OCI-M2 (cell line): ENCODE measurements around the gene THAP7.
"Not testable (repeated sequence)": the region's sequence is repeated elsewhere in the genome, so short reads cannot be mapped to it uniquely, and the experiment has no call there.

Experiments used
- DNase-seq: peaks from one replicate; lab custom pipeline; 2025; ENCODE audit not compliant: unreplicated experiment; lab: John Stamatoyannopoulos, UW

The THAP7 gene, protein sequence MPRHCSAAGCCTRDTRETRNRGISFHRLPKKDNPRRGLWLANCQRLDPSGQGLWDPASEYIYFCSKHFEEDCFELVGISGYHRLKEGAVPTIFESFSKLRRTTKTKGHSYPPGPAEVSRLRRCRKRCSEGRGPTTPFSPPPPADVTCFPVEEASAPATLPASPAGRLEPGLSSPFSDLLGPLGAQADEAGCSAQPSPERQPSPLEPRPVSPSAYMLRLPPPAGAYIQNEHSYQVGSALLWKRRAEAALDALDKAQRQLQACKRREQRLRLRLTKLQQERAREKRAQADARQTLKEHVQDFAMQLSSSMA

DNA sequence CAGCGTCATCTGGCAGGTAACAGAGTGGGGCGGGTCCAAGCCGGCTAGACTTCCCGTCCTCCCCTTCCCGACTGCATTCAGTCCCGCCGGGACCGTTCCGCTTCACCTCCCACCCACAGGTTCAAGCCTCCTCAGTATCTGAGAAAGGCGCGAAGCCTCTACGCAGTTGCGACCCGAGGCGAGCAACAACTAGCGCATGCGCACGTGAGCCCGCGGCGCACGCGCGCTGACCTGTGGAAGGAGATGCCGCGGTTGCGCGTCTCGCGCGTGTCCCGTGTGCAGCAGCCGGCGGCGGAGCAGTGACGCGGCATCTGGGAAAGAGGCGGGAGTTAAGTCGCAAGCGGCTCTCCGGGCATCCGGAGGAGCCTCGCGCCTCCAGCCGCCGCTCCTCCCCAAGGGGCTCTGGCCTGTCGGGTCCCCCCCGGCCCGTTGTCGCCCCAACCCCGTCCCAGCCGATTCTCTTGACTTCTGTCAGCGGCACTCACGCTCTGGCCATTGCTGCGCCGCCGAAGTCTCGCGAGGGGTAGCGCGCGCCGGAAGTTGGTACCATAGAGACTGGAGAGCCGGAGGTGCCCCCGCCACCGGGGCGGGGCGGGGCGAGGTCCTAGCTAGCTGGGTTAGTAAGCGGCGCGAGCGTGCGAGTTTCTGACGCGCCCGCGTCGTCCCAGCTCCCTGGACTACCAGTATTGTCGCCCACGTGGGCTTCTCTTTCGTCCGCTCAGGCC is at the start of gene THAP7:
THAP7 (minus strand) TSS at position 518 of the 725 bp plus-strand sequence; CDS start at position 311, 207 bp downstream.
- peak; percentile 70 for DNase-seq

DNA sequence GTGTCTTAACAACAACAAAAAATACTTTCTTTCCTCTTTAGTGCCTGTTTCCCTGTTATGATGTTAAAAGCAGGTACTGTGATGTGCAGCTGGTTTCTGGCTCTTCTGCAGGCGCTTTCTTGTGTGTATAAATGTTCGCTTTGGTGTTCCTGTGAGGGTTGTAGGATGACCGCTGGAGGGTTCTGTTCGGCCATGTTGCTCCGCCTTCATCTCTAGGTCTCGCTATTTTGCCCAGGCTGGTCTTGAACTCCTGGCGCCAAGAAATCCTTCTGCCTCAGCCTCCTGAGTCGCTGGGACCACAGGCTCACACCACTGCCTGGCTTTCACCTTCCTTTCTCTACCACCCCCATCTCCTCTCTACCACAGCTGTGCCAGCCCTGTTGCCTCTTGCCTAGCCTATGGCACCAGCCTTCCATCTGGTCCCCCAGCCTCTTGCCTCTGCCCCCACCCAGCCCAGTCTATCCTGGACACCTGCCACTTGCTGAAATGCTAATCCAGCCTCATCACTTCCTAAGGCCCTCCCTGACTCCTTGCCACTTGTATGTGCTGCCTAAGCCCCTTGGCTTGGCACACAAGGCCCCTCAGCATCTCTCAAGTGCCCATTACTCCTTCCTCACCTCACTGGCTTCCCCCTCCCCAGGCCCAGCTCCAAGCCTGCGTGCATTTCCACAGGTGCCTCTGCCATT is 49.4 kb upstream of the THAP7 start:
- DNase-seq: no peak

DNA sequence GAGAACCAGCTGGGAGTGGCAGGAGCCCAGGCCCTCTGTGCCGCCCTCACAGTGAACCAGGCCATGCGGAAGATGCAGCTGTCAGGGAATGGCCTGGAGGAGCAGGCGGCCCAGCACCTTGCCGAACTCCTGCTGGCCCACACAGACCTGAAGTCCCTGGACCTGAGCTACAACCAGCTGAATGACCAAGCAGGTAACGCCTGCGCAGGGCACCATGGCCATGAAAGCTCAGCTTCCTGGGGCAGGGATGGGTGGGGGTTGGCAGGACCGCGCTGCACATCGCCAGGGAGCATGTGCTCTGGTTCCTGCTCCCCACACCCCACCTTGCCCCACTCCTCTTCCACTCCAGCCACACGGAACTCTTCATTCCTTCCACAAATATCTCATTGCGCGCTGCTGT is 47.0 kb upstream of the THAP7 start:
- not testable (repeated sequence) for DNase-seq

DNA sequence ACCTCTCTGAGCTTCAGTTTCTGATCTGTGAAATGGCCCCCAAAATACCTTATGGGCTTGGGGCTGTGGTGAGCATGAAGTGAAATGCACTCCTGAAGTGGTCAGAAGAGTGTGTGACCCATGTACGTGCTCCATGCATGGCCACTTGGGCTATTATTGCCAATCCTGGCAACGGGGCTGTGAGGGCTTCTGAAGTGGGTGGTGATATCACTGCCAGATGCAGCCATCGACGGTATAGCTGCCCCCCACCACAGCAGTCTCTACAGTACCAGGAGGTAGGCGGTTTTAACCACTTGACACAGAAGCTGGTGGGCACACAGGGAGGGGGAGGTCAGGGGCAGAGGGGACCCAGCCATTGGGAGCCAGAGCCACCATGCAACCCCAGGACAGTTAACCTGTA is 46.5 kb upstream of the THAP7 start:
- DNase-seq: not testable (repeated sequence)

DNA sequence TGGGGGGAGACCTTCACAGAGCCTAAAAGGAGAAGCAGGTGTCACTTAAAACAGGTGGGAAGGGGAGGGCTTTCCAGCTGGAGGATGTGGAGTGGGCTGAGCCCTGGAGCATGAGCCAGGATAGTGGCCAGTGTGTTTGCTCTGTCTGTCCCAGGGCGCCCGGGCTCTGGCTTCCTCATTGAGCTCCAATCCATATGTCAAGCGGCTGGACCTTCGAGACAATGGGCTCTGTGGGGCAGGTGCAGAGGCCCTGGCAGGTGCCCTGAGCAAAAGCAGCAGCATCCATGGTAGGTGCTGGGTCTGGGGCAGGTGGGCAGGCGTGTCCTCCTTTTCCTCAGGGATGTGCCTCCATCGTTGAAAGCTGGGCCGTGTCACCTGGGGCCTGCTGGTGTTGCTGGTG is 45.8 kb upstream of the THAP7 start:
- DNase-seq: no peak

DNA sequence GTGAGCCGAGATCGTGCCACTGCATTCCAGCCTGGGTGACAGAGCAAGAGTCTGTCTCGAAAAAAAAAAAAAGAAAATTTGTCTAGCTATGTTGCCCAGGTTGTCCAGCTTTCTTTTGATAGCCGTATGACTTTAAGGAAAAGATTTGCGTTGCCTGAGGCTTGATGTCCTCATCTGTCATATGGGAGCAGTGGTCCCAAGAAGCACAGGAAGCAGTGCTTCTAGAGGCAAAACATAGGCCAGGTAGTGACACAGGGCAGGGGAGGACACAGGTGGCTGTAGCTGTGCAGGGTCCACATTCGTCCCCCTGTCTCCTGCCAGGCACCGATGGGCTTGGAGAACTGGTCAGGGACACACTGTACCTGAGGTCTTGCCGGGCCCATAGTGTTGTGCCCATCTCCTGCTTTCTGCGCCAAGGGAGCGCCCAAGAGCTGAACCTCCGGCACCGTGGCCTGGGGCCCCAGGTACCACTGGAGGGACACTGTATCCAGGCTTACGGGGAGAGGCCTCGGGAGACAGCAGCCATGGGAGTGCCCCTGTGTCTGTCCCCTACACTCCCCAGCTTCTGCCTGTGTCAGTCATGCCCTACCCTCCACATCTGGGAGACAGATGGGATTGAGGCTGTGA is 45.2 kb upstream of the THAP7 start:
- DNase-seq: no peak

DNA sequence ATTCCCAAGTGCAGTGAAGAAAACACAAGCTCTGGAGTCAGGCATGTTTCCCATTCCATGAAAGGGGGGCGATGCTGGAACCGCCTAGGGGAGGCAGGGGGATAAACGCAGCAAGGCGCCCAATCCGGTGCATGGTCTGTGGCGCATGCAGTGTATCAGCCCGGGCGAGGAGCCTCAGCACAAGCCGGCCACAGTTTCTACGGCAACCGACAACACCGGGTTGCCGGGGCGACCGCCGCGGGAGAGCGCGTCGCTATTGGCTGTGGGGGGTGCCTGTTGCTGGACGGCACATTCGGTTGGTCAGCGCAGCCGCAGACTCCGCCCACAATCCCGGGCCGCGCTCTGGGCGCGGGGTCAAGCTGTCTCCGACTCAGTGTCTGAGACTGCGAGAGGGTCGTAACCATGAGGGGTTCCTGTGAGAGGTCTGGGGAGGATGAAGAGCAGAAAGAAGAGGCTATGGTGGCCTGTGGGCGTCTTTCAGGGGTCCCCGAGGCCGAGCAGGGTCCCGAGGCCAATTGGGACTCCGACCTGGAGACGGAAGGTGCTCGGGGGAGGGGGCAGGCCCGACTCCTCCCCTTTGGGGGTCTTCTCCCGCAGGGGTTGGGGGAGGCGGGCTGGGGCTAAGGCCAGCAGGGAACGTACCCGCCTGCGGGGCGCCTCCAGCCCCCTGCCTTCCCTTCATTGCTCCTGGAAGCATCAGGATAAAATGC is 43.8 kb upstream of the THAP7 start, which contains the start of gene LRRC74B:
LRRC74B (plus strand) TSS at position 362 of the 710 bp plus-strand sequence; CDS start at position 403, 41 bp downstream.
- no peak for DNase-seq

DNA sequence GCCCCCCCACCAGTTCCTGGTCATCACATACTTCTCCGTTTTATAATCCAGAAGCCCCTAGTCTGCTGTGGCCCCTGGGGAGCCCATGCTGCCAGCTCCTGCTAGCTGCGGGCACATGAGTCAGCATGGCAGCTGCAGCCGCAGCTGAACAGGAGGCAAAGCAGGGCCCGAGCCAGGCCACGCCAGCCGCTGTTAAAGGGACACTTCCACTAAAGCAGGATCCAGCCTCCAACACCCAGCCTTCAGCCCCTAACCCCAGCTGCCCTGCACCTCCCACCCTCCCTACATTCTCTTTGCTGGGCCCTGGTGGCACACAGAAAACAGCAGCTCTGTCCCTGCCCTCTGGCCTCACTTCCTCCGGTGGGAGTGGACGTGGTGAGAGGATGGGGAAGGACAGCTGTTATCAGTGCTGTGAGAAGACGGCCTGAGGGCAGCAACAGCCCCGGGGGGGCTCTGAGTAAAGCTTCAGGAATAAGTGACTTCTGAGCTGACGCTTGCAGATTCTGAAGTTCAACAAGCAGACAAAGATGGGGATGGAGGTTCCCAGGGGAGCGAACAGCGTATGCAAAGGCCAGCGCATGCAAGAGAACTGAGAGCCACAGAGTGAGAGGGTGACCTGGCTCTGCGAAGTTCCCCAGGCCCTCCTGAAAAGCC is 43.1 kb upstream of the THAP7 start:
- no peak for DNase-seq

DNA sequence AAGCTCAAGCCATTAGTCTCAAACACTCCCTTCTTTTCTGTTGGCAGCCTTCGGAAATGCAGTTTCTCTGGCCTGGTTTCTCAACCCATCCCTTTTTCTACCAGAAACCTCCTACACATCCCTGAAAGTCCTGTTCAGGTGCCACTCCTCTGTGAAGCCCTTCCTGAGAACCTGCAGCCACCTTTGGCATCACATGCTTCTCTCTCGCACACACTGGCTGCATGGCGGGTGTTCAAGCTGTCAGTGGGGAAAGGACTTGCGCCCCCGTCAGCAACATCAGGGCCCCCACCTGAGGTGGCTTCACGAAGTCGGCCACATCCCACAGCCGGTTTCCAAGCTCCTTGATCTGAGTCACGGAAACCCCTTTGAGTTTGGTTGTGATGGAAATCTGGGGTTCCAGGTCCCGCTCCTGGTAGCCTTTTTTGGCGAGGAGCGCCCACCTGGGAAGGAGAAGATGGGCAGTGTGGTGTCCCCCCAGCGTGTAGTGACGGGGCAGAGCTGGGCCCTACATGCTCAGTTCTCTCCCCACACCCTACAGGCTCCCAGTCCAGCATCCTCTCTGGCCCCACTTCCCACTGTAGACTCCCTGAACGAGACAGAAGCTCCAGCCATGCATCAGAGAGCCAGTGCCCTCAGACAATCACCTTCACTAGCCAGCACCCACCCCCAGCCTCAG is 42.1 kb upstream of the THAP7 start:
- no peak for DNase-seq

DNA sequence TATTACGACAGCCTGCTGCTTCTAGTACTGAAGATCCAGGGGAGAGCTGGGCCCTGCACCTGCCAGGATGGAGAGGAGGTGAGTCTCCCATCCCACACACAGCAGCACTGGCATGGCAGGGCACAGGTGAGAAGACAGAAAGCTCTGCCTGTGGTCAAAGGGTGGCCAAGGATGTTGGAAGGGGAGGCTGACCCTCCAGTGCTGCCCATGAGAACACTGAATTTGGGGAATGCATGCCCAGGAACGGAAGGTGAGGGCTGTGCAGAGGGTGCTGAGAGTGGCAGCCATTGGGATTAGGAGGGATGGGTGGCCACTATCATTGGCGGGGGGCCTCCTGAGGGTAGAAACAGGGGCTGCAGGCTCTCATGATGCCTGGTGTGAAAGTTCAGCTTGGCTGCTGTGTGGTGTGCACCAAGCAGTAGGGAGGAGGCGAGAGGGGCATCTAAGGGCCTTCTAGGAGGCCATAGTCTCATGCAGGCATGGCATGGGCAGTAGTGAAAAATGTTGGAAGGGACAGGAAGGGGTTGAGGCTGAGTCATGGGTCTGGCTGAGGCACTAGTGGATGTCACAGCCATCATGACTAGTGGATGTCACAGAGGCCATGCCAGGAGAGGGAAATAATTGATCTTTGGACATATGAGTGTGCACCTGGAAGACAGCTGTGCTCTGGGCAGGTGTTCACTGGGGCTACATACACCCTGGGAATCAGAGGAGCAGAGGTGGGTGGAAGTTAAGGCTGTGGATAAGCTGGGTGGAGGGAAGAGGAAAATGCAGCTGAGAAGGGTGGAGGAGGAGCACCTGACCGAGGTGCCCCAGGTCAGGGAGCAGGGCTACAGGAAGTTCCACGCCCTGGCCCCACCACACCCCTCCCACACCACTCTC is 41.3 kb upstream of the THAP7 start:
- DNase-seq: no peak

DNA sequence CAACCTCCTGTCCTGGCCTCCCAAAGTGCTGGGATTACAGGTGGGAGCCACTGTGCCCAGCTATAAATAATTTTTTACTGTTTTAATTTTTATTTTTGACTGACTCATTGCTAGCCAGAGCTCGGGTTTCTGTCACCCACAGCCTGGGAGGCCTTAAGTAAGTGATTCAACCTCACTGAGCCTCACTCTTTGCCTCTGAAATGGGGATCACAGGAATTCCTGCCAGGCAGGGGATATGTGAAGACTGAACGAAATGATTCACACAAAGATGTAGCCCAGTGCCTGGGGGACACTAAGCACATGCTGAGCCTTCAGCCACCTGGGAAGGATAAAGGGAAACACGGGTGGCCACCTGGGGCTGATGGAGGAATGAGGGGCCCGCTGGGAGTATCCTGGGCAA is 40.0 kb upstream of the THAP7 start:
- no peak for DNase-seq

DNA sequence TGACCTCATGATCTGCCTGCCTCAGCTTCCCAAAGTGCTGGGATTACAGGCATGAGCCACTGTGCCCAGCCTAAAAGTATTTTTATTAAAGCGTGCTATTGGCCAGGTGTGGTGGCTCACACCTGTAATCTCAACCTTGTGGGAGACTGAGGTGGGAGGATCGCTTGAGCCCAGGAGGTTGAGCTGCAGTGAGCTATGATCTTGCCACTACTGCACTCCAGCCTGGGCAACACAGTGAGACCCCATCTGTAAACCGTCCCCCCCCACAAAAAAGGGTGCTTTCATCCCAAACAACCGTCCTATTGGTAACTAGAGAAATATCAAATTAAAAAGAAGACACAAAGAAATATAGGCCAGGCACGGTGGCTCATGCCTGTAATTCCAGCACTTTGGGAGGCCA is 37.2 kb upstream of the THAP7 start:
- not testable (repeated sequence) for DNase-seq

DNA sequence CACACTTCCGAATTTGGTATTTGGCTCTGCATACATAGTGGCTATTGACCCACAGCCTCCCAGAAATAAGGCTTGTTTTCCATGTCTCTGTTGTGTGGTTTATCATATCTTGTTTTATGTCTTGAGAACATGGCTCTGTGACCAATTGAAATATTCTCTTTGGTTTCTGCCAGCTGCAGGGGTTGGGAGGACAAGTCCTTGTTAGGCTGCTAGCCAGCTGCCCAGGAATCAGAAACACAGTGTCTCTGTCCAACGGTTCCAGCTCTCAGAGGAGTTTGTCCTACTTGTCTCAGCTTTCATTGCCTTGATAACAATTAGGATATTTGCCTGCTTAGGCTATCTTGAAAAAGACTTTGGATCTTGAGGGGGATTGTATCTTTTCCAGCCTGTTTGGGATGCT is 36.5 kb upstream of the THAP7 start:
- DNase-seq: no peak

DNA sequence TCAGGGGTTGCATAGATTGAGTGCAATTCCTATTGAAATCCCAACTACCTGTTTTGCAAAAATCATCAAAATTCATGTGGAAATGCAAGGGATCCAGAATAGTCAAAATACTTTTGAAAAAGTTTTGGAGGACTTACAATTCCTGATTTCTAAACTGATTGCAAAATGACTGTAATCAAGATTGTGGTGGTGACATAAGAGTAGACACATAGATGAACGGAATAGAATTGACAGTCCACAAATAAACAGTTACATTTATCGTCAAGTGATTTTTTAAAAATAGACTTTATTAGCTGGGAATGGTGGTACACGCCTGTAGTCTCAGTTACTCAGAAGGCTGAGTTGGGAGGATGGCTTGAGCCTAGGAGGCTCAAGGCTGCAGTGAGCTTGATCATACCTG is 33.1 kb upstream of the THAP7 start:
- no peak for DNase-seq

DNA sequence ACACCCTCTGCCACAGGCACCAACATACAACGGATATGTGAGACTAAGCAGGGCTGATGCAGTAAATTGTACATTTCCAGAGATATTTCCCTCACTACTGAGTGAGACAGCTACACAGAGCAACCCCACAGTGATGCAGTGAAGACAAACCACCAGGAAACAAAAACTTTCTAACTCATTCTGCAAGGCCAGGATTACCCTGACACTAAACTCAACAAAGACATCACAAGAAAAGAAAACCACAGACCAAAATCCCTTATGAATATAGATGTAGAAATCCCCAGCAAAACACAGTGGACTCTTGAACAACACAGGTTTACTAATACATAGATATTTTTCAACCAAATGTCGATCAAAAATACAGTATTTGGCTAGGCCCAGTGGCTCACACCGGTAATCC is 32.0 kb upstream of the THAP7 start:
- DNase-seq: no peak

DNA sequence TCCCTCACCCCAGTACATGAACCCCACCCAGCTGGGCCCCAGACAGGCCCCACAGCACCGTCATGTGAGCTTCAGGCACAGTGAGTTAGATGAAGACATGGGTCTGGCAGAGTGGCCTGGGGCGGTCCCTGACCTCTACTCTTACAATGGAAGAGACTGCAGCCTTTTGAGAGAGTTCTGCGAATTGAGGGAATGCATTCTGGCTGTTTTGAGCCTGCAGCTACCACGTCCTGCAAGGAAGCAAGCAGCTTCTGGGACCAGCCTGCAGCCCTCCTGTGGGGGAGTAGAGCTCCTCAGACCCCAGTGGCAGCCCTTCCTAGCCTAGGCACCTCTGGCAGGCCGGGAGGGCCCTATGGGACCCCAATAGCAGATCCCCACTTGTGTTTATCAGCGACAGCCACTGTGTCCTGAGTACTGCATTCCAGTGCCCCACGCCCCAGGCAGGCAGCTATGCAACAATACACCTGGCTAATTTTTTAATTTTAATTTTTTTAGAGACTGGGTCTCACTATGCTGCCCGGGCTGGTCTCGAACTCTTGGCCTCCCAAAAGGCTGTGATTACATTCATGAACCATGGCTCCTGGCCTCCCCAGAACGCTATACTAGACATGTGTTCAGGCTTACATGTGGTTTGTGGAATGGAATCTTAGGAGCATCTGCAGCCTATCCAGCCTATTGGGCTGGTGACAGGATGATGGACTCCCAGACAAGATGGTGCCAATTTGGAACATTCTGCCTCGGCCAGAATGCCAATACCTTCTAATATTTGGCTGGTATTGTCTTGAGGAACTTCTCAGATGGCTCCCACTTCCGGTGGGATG is 31.2 kb upstream of the THAP7 start:
- no peak for DNase-seq

DNA sequence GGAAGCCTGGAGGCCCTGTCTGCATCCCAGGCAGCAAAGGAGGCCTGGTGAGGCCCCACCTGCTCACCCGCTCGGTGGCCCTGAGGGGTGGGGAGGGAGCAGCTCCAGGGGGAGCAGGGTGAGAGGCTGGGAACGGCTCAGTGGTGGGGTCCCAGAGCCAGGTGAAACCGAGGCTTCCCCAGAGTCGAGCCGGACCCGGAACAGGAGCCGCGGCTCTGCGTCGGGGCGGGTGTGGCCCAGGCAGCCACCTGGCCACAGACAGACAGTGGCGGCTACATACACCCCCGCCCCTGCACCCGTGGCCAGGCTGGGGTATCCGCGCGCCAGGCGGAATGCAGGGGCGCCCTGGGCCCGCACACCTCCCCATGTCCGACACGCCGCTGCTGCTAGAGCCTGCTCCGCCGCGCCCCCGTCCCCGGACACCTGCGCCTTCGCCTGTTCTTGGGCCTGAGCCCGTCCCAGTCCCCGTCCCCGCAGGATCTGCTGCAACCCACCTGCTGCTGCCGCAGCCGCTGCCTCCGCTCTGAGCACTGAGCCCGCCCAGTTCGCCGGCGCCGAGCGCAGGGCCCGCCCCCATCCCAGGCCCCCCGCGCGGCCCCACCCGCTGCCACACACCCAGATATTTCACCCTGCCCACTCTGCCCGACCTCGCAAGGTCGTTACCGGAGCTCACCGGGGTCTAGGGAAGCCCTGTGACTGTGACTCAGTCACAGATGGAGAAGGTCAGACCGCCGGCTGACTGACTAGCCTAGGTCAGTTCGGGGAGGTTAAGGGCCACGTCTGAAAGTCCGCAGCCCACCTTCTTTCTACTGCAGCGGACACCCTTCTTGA is 30.3 kb upstream of the THAP7 start, which contains the start of gene SLC7A4:
SLC7A4 (minus strand) TSS at position 525 of the 831 bp plus-strand sequence. CDS start 749 bp downstream, outside the sequence.
- no peak for DNase-seq
